ENCODE measurements around the gene XXYLT1. TPM values are rescaled to one million over a fixed set of nuclear protein-coding genes. Genes with fewer than 3 reads are reported as not detected.

XXYLT1 gene
- total RNA-seq, 4 donors from 2014 or later: 14.1 to 23.7 (median 15.4) TPM

GRCh38 chr3:195142519-195142918, 128.4 kb downstream of the XXYLT1 start:
- no peak for DNase-seq
- Histone ChIP-seq H3K36me3 (no peaks in the 10 kb centered on the region), H3K4me1 (peaks cover 4 to 65% (median 10%) of the 10 kb centered on the region in 3 donors), H3K4me3 (no peak overlapping the region), H3K27ac (no peak overlapping the region), H3K27me3 (no peaks in the 10 kb centered on the region), H3K9me3 (no peaks in the 10 kb centered on the region)
- WGBS, 2 donors: 98 to 99% methylated on average over 10 of the region's 10 CpGs
- intact Hi-C loops (cut with DNase I): no loop called here
- TF ChIP-seq, protein P1, sequence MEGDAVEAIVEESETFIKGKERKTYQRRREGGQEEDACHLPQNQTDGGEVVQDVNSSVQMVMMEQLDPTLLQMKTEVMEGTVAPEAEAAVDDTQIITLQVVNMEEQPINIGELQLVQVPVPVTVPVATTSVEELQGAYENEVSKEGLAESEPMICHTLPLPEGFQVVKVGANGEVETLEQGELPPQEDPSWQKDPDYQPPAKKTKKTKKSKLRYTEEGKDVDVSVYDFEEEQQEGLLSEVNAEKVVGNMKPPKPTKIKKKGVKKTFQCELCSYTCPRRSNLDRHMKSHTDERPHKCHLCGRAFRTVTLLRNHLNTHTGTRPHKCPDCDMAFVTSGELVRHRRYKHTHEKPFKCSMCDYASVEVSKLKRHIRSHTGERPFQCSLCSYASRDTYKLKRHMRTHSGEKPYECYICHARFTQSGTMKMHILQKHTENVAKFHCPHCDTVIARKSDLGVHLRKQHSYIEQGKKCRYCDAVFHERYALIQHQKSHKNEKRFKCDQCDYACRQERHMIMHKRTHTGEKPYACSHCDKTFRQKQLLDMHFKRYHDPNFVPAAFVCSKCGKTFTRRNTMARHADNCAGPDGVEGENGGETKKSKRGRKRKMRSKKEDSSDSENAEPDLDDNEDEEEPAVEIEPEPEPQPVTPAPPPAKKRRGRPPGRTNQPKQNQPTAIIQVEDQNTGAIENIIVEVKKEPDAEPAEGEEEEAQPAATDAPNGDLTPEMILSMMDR (IDR thresholded peaks at IDR 0.05): no peak
- TF ChIP-seq POLR2A (IDR thresholded peaks at IDR 0.05): no peak

- H3K4me3 ChIP-seq: no peak overlapping the region
- no peak for DNase-seq
- no peaks in the 10 kb centered on the region for H3K9me3 ChIP-seq
- H3K27ac ChIP-seq: peak overlapping the region; percentile 76 to 85 (median 80)
- H3K36me3 ChIP-seq: no peaks in the 10 kb centered on the region
- WGBS, 2 donors: 80 to 89% methylated on average over 12 of the region's 12 CpGs
- no peaks in the 10 kb centered on the region for H3K27me3 ChIP-seq
- TF ChIP-seq, protein P1 (IDR thresholded peaks at IDR 0.05): no peak
- intact Hi-C loops (cut with DNase I): no loop called here
- H3K4me1 ChIP-seq: peaks cover 4 to 60% (median 6%) of the 10 kb centered on the region in 3 donors
These were observed 129.9 kb downstream of the XXYLT1 start for GRCh38 chr3:195140816-195141793.

GRCh38 chr3:195140410-195140809, 130.5 kb downstream of the XXYLT1 start:
- no peak for DNase-seq
- Histone ChIP-seq H3K9me3 (no peaks in the 10 kb centered on the region), H3K27ac (peak overlapping the region; percentile 76 to 85 (median 80)), H3K4me1 (peaks cover 4 to 53% (median 6%) of the 10 kb centered on the region in 3 donors), H3K27me3 (no peaks in the 10 kb centered on the region), H3K4me3 (no peak overlapping the region), H3K36me3 (no peaks in the 10 kb centered on the region)
- TF ChIP-seq, protein P1 (IDR thresholded peaks at IDR 0.05): no peak
- no peak for TF ChIP-seq POLR2A (IDR thresholded peaks at IDR 0.05)
- intact Hi-C loops (cut with DNase I): no loop called here
- WGBS, 2 donors: 47 to 69% methylated on average over 1 of the region's 1 CpG

GRCh38 chr3:195139876-195140240, 131.1 kb downstream of the XXYLT1 start:
- H3K4me1 ChIP-seq: peaks cover 4 to 52% (median 6%) of the 10 kb centered on the region in 3 donors
- no peak for DNase-seq
- peak overlapping the region; percentile 76 to 85 (median 80) for H3K27ac ChIP-seq
- H3K36me3 ChIP-seq: no peaks in the 10 kb centered on the region
- no peaks in the 10 kb centered on the region for H3K27me3 ChIP-seq
- no peak overlapping the region for H3K4me3 ChIP-seq
- no peaks in the 10 kb centered on the region for H3K9me3 ChIP-seq
- 50% methylated on average over 1 to 4 of the region's 4 CpGs for WGBS, 2 donors
- TF ChIP-seq, protein P1 (IDR thresholded peaks at IDR 0.05): no peak
- TF ChIP-seq POLR2A (IDR thresholded peaks at IDR 0.05): no peak
- intact Hi-C loops (cut with DNase I): no loop called here
